SK-N-SH (cell line): Measurements from ENCODE around the gene HOXB5. TPM values are rescaled to one million over a fixed set of nuclear protein-coding genes. Genes with fewer than 3 reads are reported as not detected.

ENCODE experiments used
- CTCF ChIA-PET: fragments of 300-600, 350-600 bp; formaldehyde crosslinking; extraction: SDS; loops from one replicate; lab custom pipeline; 2021; lab: Yijun Ruan, JAX
- POLR2A ChIA-PET: fragments of 350-600 bp; sonication (Branson Sonifier 250); formaldehyde crosslinking; extraction: SDS; loops from one replicate; lab custom pipeline; 2020; ENCODE audit warnings: antibody characterized with exemption, inconsistent platforms; lab: Yijun Ruan, JAX
- DNase-seq: peaks from one replicate; pipeline ENCODE4 v3.0.0; 2012
- H2AFZ ChIP-seq: fragments of 200-600 bp; sonication (generic); 2 replicates; pipeline ENCODE4 v1.8.1; 2016; ENCODE audit warnings: antibody characterized with exemption, mild to moderate bottlenecking, low read depth
- H3F3A ChIP-seq: fragments of 200-600 bp; sonication (generic); replicated peaks from 2 replicates; pipeline ENCODE3; 2016; ENCODE audit warnings: antibody characterized with exemption, mild to moderate bottlenecking; ENCODE audit not compliant: insufficient read depth
- H3K27ac ChIP-seq, 2 experiments: fragments of 200-500 bp in 1 of 2; fragments of 200-600 bp in 1 of 2; sonication (Bioruptor generic) in 1 of 2; sonication (generic), shearing (Covaris generic) in 1 of 2; 2 replicates each; pipeline versions ENCODE4 v1.5.1 to v1.6.1; 2014 to 2016; ENCODE audit warnings: low read depth in 2 of 2, inconsistent platforms in 1 of 2, low read length in 1 of 2, mild to moderate bottlenecking in 1 of 2, mixed read lengths in 1 of 2
- H3K27me3 ChIP-seq: fragments of 200-600 bp; sonication (generic), shearing (Covaris generic); 2 replicates; pipeline ENCODE4 v1.6.1; 2016; ENCODE audit warnings: mixed run types; ENCODE audit not compliant: insufficient read depth
- H3K36me3 ChIP-seq, 2 experiments: fragments of 200-500 bp in 1 of 2; fragments of 200-600 bp in 1 of 2; sonication (Bioruptor generic) in 1 of 2; sonication (generic) in 1 of 2; replicated peaks in 1 of 2; 2 replicates each; pipeline versions ENCODE3 to v1.5.1; 2014 to 2016; ENCODE audit warnings: low read length in 1 of 2, mild to moderate bottlenecking in 1 of 2; ENCODE audit not compliant: insufficient read depth in 2 of 2, control insufficient read depth in 1 of 2
- H3K4me1 ChIP-seq, 2 experiments: fragments of 200-500 bp in 1 of 2; fragments of 200-600 bp in 1 of 2; sonication (Bioruptor generic) in 1 of 2; sonication (generic), shearing (Covaris generic) in 1 of 2; 2 replicates each; pipeline versions ENCODE4 v1.5.1 to v1.6.1; 2014 to 2016; ENCODE audit warnings: low read depth in 1 of 2, low read length in 1 of 2, mixed run types in 1 of 2; ENCODE audit not compliant: insufficient read depth in 2 of 2, control insufficient read depth in 1 of 2
- H3K4me2 ChIP-seq: fragments of 200-600 bp; sonication (generic), shearing (Covaris generic); 2 replicates; pipeline ENCODE4 v1.6.1; 2017; ENCODE audit warnings: mixed run types
- H3K4me3 ChIP-seq, 2 experiments: fragments of 200-500 bp in 1 of 2; fragments of 200-600 bp in 1 of 2; sonication (Bioruptor generic) in 1 of 2; sonication (generic), shearing (Covaris generic) in 1 of 2; 2 replicates each; pipeline versions ENCODE4 v1.5.1 to v1.8.1; 2014 to 2016; ENCODE audit warnings: low read depth in 2 of 2, inconsistent platforms in 1 of 2, low read length in 1 of 2, mild to moderate bottlenecking in 1 of 2, mixed read lengths in 1 of 2, moderate library complexity in 1 of 2
- H3K79me2 ChIP-seq: fragments of 200-600 bp; sonication (generic); 2 replicates; pipeline ENCODE4 v1.8.1; 2017; ENCODE audit warnings: mild to moderate bottlenecking; ENCODE audit not compliant: insufficient read depth
- H3K9ac ChIP-seq: fragments of 200-600 bp; sonication (generic); 2 replicates; pipeline ENCODE4 v1.6.1; 2017; ENCODE audit warnings: mixed run types
- H3K9me2 ChIP-seq: fragments of 200-600 bp; sonication (generic); 2 replicates; pipeline ENCODE4 v1.6.1; 2017; ENCODE audit warnings: mixed run types
- H3K9me3 ChIP-seq: fragments of 200-600 bp; sonication (generic); 2 replicates; pipeline ENCODE4 v1.6.1; 2017; ENCODE audit warnings: mixed run types, mild to moderate bottlenecking, moderate library complexity
- H4K20me1 ChIP-seq: fragments of 200-600 bp; sonication (generic); 2 replicates; pipeline ENCODE4 v1.6.1; 2017; ENCODE audit warnings: mild to moderate bottlenecking, mixed run types; ENCODE audit not compliant: insufficient read depth
- CTCF ChIP-seq: fragments of 200-600 bp; sonication (generic); IDR thresholded peaks from 2 replicates; pipeline ENCODE4 v1.6.1; 2017; ENCODE audit warnings: antibody characterized with exemption, mild to moderate bottlenecking, moderate library complexity
- ELF1 ChIP-seq: IDR thresholded peaks from 2 replicates; pipeline ENCODE4 v1.4.0; 2012
- EP300 ChIP-seq, 2 experiments: IDR thresholded peaks; 2 replicates each; pipeline versions ENCODE4 v1.4.0 to v1.6.1; 2012; ENCODE audit warnings: borderline replicate concordance in 1 of 2, low read depth in 1 of 2, low read length in 1 of 2
- EZH2phosphoT487 ChIP-seq: fragments of 200-600 bp; sonication (generic); IDR thresholded peaks from 2 replicates; pipeline ENCODE4 v1.6.1; 2017; ENCODE audit warnings: low read depth, mixed run types, mild to moderate bottlenecking, antibody characterized with exemption, moderate library complexity, borderline replicate concordance
- IRF3 ChIP-seq: fragments of 150-350 bp; IDR thresholded peaks from 2 replicates; pipeline ENCODE4 v1.6.1; 2016; ENCODE audit warnings: mild to moderate bottlenecking, low read depth, low read length
- MEF2A ChIP-seq: IDR thresholded peaks from 2 replicates; pipeline ENCODE4 v1.4.0; 2012; ENCODE audit warnings: low read depth, borderline replicate concordance
- NFIC ChIP-seq: IDR thresholded peaks from 2 replicates; pipeline ENCODE4 v1.4.0; 2012; ENCODE audit warnings: borderline replicate concordance
- PBX3 ChIP-seq: IDR thresholded peaks from 2 replicates; pipeline ENCODE4; 2012
- POLR2AphosphoS5 ChIP-seq: IDR thresholded peaks from 2 replicates; pipeline ENCODE4 v1.6.1; 2012; ENCODE audit warnings: low read depth, low read length
- RAD21 ChIP-seq: IDR thresholded peaks from 2 replicates; pipeline ENCODE4 v1.6.1; 2012; ENCODE audit warnings: mild to moderate bottlenecking, low read length
- RFX5 ChIP-seq: IDR thresholded peaks from 2 replicates; pipeline ENCODE4 v1.6.1; 2012; ENCODE audit warnings: mild to moderate bottlenecking, improper control_type of control experiment, low read length
- RXRA ChIP-seq: IDR thresholded peaks from 2 replicates; pipeline ENCODE4 v1.4.0; 2012; ENCODE audit warnings: low read depth, mild to moderate bottlenecking, borderline replicate concordance
- SIN3A ChIP-seq: IDR thresholded peaks from 2 replicates; pipeline ENCODE4 v1.6.1; 2012; ENCODE audit warnings: low read depth, mild to moderate bottlenecking, low read length, moderate library complexity, borderline replicate concordance
- TAF1 ChIP-seq: IDR thresholded peaks from 2 replicates; pipeline ENCODE4 v1.6.1; 2012; ENCODE audit warnings: low read depth, mild to moderate bottlenecking, low read length, moderate library complexity, borderline replicate concordance
- USF2 ChIP-seq: fragments of 150-350 bp; IDR thresholded peaks from 2 replicates; pipeline ENCODE4 v1.6.1; 2017; ENCODE audit warnings: antibody characterized with exemption, low read length, low read depth, borderline replicate concordance
- WGBS: methylation state at CpG from one replicate; pipeline ENCODE4 v1.1.6; 2017; ENCODE audit warnings: low lambda C conversion rate; 5-methylcytosine and 5-hydroxymethylcytosine counted together
- polyA plus RNA-seq, 3 experiments: library from polyadenylated mRNA; depleted of rRNA; stranded (reverse); fragments of >200 nt; gene quantifications; 2 replicates each; pipeline ENCODE4 v1.2.3, GENCODE V29; 2012

HOXB5 gene
- polyA plus RNA-seq, 1 of the 3 experiments (the other 2 are of a cell fraction) = not detected

- no peaks in the 10 kb centered on the region for H3K9me3 ChIP-seq
- no peaks in the 10 kb centered on the region for H3K9me2 ChIP-seq
- H2AFZ ChIP-seq = no peak overlapping the region
- no peaks in the 10 kb centered on the region for H3K79me2 ChIP-seq
- ChIA-PET POLR2A (no interaction called here), CTCF (interaction anchor here (1.0 to 1.1 kb wide), 2 partner anchors 53 to 72 kb away, joined by 3 read pairs; no protein-coding TSS in a partner anchor)
- TF ChIP-seq NFIC (no peak), PBX3 (no peak), CTCF (no peak), POLR2AphosphoS5 (no peak), EZH2phosphoT487 (no peak; the same call in 1 of the 2 replicates), IRF3 (no peak), RFX5 (no peak), MEF2A (no peak), SIN3A (no peak), USF2 (no peak), ELF1 (no peak), RXRA (no peak), TAF1 (no peak), RAD21 (no peak), EP300 (IDR thresholded peaks at IDR 0.05; ENCODE audit: borderline replicate concordance in 1 of 2, low read depth in 1 of 2, low read length in 1 of 2) (no peak)
- H3F3A ChIP-seq = no peaks in the 10 kb centered on the region
- peaks cover 4% of the 10 kb centered on the region; the same call in 1 of the 2 replicates for H4K20me1 ChIP-seq
- peaks cover 97% of the 10 kb centered on the region for H3K27me3 ChIP-seq
- H3K4me2 ChIP-seq = no peak overlapping the region; the same call in 1 of the 2 replicates
- no peak overlapping the region for H3K9ac ChIP-seq
- peaks cover 0 to 2% of the 10 kb centered on the region in 2 experiments; a peak in 1 of 4 replicates for H3K4me1 ChIP-seq
- H3K27ac ChIP-seq = no peak overlapping the region
- DNase-seq = no peak
- WGBS = 30% methylated on average over 68 of the region's 73 CpGs
- H3K36me3 ChIP-seq = no peaks in the 10 kb centered on the region
- no peak overlapping the region for H3K4me3 ChIP-seq
Measured at GRCh38 chr17:48564188-48565021, 29.2 kb downstream of the HOXB5 start.
